Measurements from ENCODE around the gene ST6GAL1. TPM values are rescaled to one million over a fixed set of nuclear protein-coding genes. Genes with fewer than 3 reads are reported as not detected.

ST6GAL1 gene
- total and polyA plus RNA-seq, 2 of the 8 experiments (the other 6 are each of a cell fraction or from before 2014, with no cell fraction given): 62.8 to 80.9 TPM

DNA sequence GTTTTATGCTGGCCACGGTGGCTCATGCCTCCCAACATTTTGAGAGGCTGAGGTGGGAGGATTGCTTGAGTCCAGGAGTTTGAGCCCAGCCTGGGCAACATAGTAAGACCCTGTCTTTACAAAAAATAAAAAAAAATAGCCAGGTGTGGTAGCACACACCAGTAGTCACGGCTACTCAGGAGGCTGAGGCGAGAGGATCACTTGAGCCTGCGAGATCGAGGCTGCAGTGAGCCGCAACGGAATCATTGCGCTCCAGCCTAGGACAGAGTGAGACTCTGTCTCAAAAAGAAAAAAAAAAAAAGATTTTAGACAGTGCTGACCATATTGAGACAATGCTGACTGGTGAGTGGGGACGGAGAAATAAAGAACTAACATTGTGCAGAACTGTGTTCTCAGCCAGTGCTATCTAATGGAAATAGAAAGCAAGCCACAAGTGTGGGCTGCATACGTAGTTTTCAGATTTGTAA is 67.2 kb downstream of the ST6GAL1 start:
- FAIRE-seq: no peak
- Histone ChIP-seq H2BK20ac (ENCODE audit: low read length) (no peak overlapping the region), H3K79me2 (ENCODE audit: control insufficient read depth in 1 of 2, insufficient read depth in 2 of 2, low read length in 2 of 2) (peaks cover 0 to 35% of the 10 kb centered on the region in 2 experiments; a peak in 3 of 4 replicates), H3K4me1 (replicated peaks in 1 of 4; ENCODE audit: control insufficient read depth in 3 of 4, insufficient read depth in 4 of 4, low read length in 3 of 4) (peaks cover 2 to 17% (median 11%) of the 10 kb centered on the region in 4 experiments), H3K4me3 (ENCODE audit: extremely low read depth in 1 of 4, insufficient read depth in 2 of 4, low read depth in 3 of 4, low read length in 4 of 4) (no peak overlapping the region), H4K5ac (ENCODE audit: insufficient read length, low read depth, low read length) (no peak overlapping the region), H3K36me3 (ENCODE audit: control insufficient read depth in 2 of 4, insufficient read depth in 4 of 4, low read length in 3 of 4) (peaks cover 0 to 5% (median 3%) of the 10 kb centered on the region in 4 experiments; a peak in 3 of 8 replicates), H3K23me2 (ENCODE audit: low read depth, low read length) (peaks cover 2% of the 10 kb centered on the region; the same call in 1 of the 2 replicates), H3K9ac (replicated peaks in 1 of 4; ENCODE audit: extremely low read depth in 1 of 4, low read depth in 3 of 4, low read length in 3 of 4) (no peak overlapping the region), H2BK120ac (replicated peaks; ENCODE audit: low read depth, low read length) (no peak overlapping the region), H4K20me1 (replicated peaks in 1 of 2; ENCODE audit: control insufficient read depth in 1 of 2, insufficient read depth in 2 of 2, low read length in 2 of 2) (peaks cover 0 to 3% of the 10 kb centered on the region in 2 experiments), H3K79me1 (ENCODE audit: low read depth, low read length) (peaks cover 14% of the 10 kb centered on the region), H3K23ac (ENCODE audit: insufficient read length) (no peak overlapping the region), H2AFZ (ENCODE audit: low read length) (no peak overlapping the region), H2AK5ac (ENCODE audit: low read depth, low read length) (0 out of 2 replicates have a peak overlapping the region, but pooled peaks have one; percentile 89), H2BK15ac (ENCODE audit: low read length) (0 out of 2 replicates have a peak overlapping the region, but pooled peaks have one; percentile 48), H3K14ac (ENCODE audit: insufficient read length) (no peak overlapping the region), H3K56ac (replicated peaks; ENCODE audit: insufficient read length, low read depth, low read length) (no peak overlapping the region), H3K27ac (ENCODE audit: low read depth, low read length) (no peak overlapping the region), H3K9me3 (ENCODE audit: insufficient read depth in 2 of 2, low read depth in 1 of 2, low read length in 1 of 2) (no peaks in the 10 kb centered on the region), H2BK5ac (ENCODE audit: low read depth, low read length) (no peak overlapping the region), H3K27me3 (replicated peaks in 1 of 4; ENCODE audit: control insufficient read depth in 3 of 4, extremely low read depth in 1 of 4, insufficient read depth in 3 of 4, low read length in 3 of 4) (no peaks in the 10 kb centered on the region), H3K4me2 (ENCODE audit: insufficient read depth in 1 of 2, low read depth in 2 of 2, low read length in 2 of 2) (peak overlapping the region in 1 of 2 experiments; percentile 73; a peak in 1 of 4 replicates), H4K8ac (ENCODE audit: extremely low read depth, insufficient read depth, low read length) (no peak overlapping the region), H2BK12ac (ENCODE audit: low read depth, low read length) (no peak overlapping the region; the same call in 1 of the 2 replicates), H4K91ac (replicated peaks; ENCODE audit: insufficient read length, low read length) (no peak overlapping the region), H3K4ac (replicated peaks; ENCODE audit: insufficient read length, low read depth, low read length) (no peak overlapping the region), H3K18ac (ENCODE audit: extremely low read depth, low read length) (no peak overlapping the region)
- ChIA-PET POLR2A (ENCODE audit: partially characterized antibody) (interaction anchor here (0.6 to 1.9 kb wide), 3 partner anchors 30 to 81 kb away, joined by 3 to 6 read pairs (median 4); no protein-coding TSS in a partner anchor), CTCF (ENCODE audit: partially characterized antibody) (no interaction called here)
- 95% methylated on average over 10 of the region's 10 CpGs; no CpG with 5 or more reads in 1 of the 2 experiments for WGBS, 2 experiments (ENCODE audit: extremely low coverage in 1 of 2, insufficient coverage in 1 of 2, insufficient read length in 1 of 2, insufficient replicate concordance in 2 of 2, low coverage in 1 of 2, low lambda C conversion rate in 2 of 2, missing lambda C conversion rate in 1 of 2)
- no peak for DNase-seq (ENCODE audit: low read depth in 1 of 2, low spot score in 2 of 2)
- TF ChIP-seq, protein P1, sequence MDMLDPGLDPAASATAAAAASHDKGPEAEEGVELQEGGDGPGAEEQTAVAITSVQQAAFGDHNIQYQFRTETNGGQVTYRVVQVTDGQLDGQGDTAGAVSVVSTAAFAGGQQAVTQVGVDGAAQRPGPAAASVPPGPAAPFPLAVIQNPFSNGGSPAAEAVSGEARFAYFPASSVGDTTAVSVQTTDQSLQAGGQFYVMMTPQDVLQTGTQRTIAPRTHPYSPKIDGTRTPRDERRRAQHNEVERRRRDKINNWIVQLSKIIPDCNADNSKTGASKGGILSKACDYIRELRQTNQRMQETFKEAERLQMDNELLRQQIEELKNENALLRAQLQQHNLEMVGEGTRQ (IDR thresholded peaks at IDR 0.05; ENCODE audit: low read length): no peak
- TF ChIP-seq YY1 (IDR thresholded peaks at IDR 0.05; ENCODE audit: low read depth, low read length) (no peak), SAP30 (IDR thresholded peaks at IDR 0.05; ENCODE audit: insufficient read depth, insufficient replicate concordance, low read length) (no peak), SP1 (IDR thresholded peaks at IDR 0.05; ENCODE audit: low read depth, low read length) (no peak), CTBP2 (IDR thresholded peaks at IDR 0.05; ENCODE audit: borderline replicate concordance, insufficient read depth, insufficient read length, low read length) (no peak), BACH1 (IDR thresholded peaks at IDR 0.05; ENCODE audit: low read length) (no peak), CREB1 (IDR thresholded peaks at IDR 0.05) (no peak)
- TF ChIP-seq, protein P2, sequence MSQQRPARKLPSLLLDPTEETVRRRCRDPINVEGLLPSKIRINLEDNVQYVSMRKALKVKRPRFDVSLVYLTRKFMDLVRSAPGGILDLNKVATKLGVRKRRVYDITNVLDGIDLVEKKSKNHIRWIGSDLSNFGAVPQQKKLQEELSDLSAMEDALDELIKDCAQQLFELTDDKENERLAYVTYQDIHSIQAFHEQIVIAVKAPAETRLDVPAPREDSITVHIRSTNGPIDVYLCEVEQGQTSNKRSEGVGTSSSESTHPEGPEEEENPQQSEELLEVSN (IDR thresholded peaks at IDR 0.05): no peak

Data from H1 (cell line).